NB4 (cell line): ENCODE measurements around the gene AP3B1.

Source experiments
- CTCF ChIP-seq: IDR thresholded peaks from one replicate; pipeline ENCODE4 v1.5.1; 2012; ENCODE audit warnings: low read depth, low read length
- MYC ChIP-seq: IDR thresholded peaks from 2 replicates; pipeline ENCODE4 v1.6.1; 2011; ENCODE audit warnings: low read depth, low read length
- POLR2A ChIP-seq: IDR thresholded peaks from 2 replicates; pipeline ENCODE4 v1.6.1; 2011; ENCODE audit warnings: mild to moderate bottlenecking; ENCODE audit not compliant: insufficient read length; ENCODE audit errors: extremely low read depth

- no peak for TF ChIP-seq CTCF
- TF ChIP-seq POLR2A, result no peak
- no peak for TF ChIP-seq MYC
Measured at GRCh38 chr5:78005021-78005785, 289.3 kb downstream of the AP3B1 start.
